Activated T-helper 1 cell treated with anti-CD3 and anti-CD28 coated beads, Interleukin-12 subunit alpha, Interleukin-12 subunit beta, Interleukin-2, Interleukin-4 antibody, amounts not matched to agents 30 ng/mL and 10 ng/mL and 1 ng/mL, durations not matched to agents 14 hours and 24 hours and 36 hours (primary cell): Measurements from ENCODE around the gene CPZ. TPM values are rescaled to one million over a fixed set of nuclear protein-coding genes. Genes with fewer than 3 reads are reported as not detected.
A peak's percentile ranks its signal among the peaks of the same experiment; 100 is the strongest.

ENCODE experiments used
- DNase-seq: peaks from one replicate; pipeline ENCODE4 v3.0.0; 2021; ENCODE audit warnings: low spot score
- H3K27ac Mint-ChIP-seq: one replicate; pipeline ENCODE4 v1.8.0; 2021; ENCODE audit warnings: mild to moderate bottlenecking, mixed read lengths
- H3K27me3 Mint-ChIP-seq: one replicate; pipeline ENCODE4 v1.8.0; 2022; ENCODE audit warnings: mild to moderate bottlenecking, moderate library complexity, mixed read lengths; ENCODE audit not compliant: insufficient read depth
- H3K36me3 Mint-ChIP-seq: one replicate; pipeline ENCODE4 v1.8.0; 2021; ENCODE audit warnings: low read depth, mixed read lengths
- H3K4me1 Mint-ChIP-seq: one replicate; pipeline ENCODE4 v1.8.0; 2021; ENCODE audit warnings: low read depth, mixed read lengths
- H3K4me3 Mint-ChIP-seq: one replicate; pipeline ENCODE4 v1.8.0; 2021; ENCODE audit warnings: mild to moderate bottlenecking, moderate library complexity, mixed read lengths
- H3K9me3 Mint-ChIP-seq: one replicate; pipeline ENCODE4 v1.8.0; 2021; ENCODE audit warnings: mixed read lengths
- intact Hi-C: fragments of 100-400 bp; cut with micrococcal nuclease; formaldehyde crosslinking; loops from one replicate; pipeline ENCODE4 v1.15.1; 2024
- total RNA-seq: library from RNA; stranded (reverse); gene quantifications from 2 replicates; pipeline ENCODE4 v1.2.3, GENCODE V29; 2022

The CPZ gene
- total RNA-seq, result not detected in 2 replicates

DNA sequence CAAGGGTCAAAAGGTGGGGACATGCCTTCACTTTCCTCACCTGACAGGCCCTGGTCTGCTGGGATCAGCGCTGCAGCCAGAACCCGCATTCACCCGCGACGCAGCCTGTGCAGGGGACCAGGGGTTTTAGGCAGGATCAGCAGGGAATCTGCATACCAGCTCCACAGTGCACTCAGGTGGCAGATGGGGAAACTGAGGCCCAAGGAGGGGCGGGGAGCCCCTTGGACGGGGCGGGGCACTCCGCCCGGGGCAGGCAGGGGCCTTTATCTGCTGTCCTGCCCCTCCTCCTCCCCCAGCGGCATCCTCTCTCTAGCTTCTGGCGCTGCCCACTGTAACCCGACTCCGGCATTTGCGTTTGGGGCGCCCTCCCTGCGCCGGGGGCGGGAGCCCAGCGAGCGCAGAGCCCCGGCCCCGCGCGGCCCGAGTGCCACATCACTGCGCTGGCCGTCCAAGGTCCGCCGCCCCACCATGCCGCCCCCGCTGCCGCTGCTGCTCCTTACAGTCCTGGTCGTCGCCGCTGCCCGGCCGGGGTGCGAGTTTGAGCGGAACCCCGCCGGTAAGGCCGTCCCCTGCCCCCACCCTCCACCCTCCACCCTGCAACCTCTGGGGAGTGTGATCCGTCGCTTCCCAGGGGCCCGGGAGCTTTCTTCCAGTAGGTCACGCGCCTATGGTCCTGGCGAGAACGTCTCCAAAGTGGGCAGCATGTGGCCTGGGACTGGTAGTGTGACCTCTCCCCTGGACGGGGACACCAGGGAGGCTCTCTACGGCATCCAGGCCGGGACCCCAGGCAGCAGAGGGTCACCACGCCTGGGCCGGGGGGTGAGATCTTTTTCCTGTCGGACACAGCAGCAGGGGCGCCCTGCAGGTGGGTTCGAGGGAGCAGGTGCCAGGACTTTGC is at the start of gene CPZ:
CPZ (plus strand) TSS at position 400 of the 898 bp plus-strand sequence; CDS start at position 469, 69 bp downstream.
- no peaks in the 10 kb centered on the region for H3K4me1 Mint-ChIP-seq
- no peaks in the 10 kb centered on the region for H3K36me3 Mint-ChIP-seq
- no peak within 1 kb of the TSS for H3K4me3 Mint-ChIP-seq
- H3K27ac Mint-ChIP-seq, result no peak within 1 kb of the TSS
- H3K9me3 Mint-ChIP-seq, result no peaks in the 10 kb centered on the region
- peaks cover 13% of the 10 kb centered on the region for H3K27me3 Mint-ChIP-seq
- DNase-seq, result no peak
- intact Hi-C loops, result no loop called here

DNA sequence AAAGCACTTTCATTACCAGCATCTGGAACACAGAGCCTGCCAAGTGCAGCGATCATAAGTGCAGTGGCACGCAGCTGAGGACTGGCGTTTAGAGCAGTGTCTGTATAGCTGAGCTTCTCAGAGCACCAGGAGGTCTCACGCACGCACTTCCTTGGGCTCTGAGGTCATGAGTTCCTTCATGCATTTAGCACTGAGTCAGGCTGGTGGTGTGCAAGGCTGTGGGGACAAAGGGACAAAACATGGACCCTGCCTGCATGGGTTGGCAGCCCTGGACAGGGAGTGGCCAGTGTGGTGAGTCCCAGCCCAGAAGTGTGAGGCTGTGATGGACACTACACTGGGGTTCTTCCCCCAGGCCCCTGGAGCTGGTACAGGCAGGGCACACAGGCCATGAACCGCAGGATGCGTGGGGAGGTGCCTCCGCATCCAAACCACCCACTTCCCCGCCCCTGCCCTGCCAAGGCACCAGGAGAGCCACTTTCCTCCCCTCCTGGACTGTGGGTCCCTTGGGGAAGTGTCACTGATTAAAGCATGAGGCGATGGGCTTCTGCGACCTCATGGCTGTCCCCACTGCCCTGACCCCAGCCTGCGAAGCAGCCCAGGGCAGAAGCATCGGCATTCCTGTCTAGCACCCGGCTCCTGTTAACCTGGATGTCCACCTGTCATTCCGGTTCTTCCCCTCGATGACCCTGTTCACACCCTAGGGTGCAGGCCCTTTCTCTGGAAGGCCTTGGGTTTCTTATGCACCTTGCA is 49.6 kb upstream of the CPZ start:
- DNase-seq, result no peak
- Mint-ChIP-seq H3K27me3 (no peaks in the 10 kb centered on the region), H3K4me3 (no peak overlapping the region), H3K4me1 (peaks cover 9% of the 10 kb centered on the region), H3K36me3 (no peaks in the 10 kb centered on the region), H3K9me3 (no peaks in the 10 kb centered on the region), H3K27ac (no peak overlapping the region)
- intact Hi-C loops, result no loop called here

DNA sequence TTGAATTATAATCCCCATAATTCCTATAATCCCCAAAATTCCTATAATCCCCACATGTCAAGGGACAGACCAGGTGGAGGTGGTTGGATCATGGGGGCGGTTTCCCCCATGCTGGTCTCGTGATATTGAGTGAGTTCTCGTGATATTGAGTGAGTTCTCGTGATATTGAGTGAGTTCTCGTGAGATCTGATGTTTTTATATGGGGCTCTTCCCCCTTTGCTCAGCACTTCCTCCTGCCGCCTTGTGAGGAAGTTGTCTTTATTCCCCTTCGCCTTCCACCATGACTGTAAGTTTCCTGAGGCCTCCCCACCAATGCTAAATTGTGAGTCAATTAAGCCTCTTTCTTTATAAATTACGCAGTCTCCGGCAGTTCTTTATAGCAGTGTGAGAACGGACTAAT is 48.9 kb upstream of the CPZ start:
- H3K4me1 Mint-ChIP-seq, result peaks cover 9% of the 10 kb centered on the region
- DNase-seq, result no peak
- H3K9me3 Mint-ChIP-seq, result no peaks in the 10 kb centered on the region
- H3K27me3 Mint-ChIP-seq, result no peaks in the 10 kb centered on the region
- intact Hi-C loops, result no loop called here
- H3K36me3 Mint-ChIP-seq, result no peaks in the 10 kb centered on the region
- H3K27ac Mint-ChIP-seq, result no peak overlapping the region
- H3K4me3 Mint-ChIP-seq, result no peak overlapping the region

DNA sequence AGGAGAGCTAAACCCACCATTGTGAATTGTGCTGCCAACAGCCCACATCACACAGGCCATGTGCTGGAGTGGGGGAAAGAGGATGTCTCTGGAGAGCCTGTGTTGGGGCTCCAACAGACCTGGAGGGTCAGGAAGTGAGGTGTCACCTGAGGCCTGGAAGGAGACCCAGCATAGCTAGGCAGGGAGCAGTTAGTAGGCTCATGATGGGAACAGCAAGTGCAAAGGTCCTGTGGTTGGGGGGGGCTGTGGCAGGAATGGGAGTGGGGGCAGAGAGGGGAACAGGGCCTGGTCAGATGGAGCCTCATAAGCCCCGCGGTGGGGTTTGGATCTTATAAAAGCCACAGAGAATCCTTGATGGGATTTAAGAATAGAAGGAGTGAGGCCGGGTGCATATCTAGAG is 48.3 kb upstream of the CPZ start:
- no peaks in the 10 kb centered on the region for H3K36me3 Mint-ChIP-seq
- no peak overlapping the region for H3K4me3 Mint-ChIP-seq
- no peak for DNase-seq
- peaks cover 9% of the 10 kb centered on the region for H3K4me1 Mint-ChIP-seq
- H3K27me3 Mint-ChIP-seq, result no peaks in the 10 kb centered on the region
- no peak overlapping the region for H3K27ac Mint-ChIP-seq
- H3K9me3 Mint-ChIP-seq, result no peaks in the 10 kb centered on the region
- intact Hi-C loops, result no loop called here

DNA sequence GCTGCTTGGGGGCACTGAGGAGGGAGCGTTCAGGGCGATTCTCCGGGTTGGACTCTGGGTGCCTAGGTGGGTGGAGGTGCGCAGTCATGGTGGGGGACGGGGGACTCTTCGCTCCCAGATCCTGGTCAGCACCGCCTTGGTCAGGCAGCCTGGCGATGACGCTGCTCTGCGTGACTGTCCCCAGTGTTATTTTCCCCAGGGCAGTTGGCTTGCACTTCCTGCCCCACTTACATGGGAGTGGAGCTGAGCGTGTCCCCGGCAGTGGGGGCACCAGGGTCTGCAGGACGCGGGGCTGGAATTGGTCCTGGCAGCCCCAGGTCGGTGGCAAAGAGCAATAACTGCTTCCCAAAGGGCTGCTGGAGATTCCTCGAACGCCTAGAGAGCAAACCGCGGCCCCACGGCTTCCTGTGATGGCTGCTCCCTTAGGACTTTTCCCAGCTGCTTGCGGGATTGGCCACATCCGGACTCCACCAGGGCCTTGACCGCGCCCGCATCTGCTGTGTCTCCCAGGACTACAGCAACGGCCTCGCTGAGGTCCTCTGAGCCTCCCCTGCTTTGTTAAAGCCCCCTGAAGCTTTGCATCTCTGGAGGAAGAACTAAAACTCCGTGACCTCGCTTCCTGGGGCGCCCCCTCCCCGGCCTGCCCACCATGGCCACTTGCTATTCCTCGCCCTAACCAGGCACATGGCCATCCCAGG is 47.7 kb upstream of the CPZ start:
- H3K36me3 Mint-ChIP-seq, result no peaks in the 10 kb centered on the region
- H3K4me1 Mint-ChIP-seq, result peaks cover 4% of the 10 kb centered on the region
- DNase-seq, result no peak
- no peaks in the 10 kb centered on the region for H3K27me3 Mint-ChIP-seq
- no peak overlapping the region for H3K27ac Mint-ChIP-seq
- intact Hi-C loops, result no loop called here
- H3K4me3 Mint-ChIP-seq, result no peak overlapping the region
- no peaks in the 10 kb centered on the region for H3K9me3 Mint-ChIP-seq

DNA sequence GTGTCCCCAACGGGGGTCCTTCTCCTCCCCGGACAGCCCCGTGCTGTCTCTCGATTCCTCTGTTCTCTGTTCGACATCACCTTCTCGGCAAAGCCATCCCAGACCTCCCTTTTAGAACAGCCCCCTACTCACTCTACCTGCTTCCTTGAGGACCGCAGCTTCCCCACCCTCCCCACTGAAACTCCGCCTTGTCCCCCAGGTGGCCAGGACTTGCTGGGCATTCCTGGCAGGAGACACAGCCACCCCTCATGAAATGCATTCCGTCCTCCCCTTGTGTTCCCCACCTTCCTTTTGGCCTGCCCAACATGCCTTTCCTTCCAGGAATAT is 47.2 kb upstream of the CPZ start:
- no peaks in the 10 kb centered on the region for H3K9me3 Mint-ChIP-seq
- no peaks in the 10 kb centered on the region for H3K36me3 Mint-ChIP-seq
- no peaks in the 10 kb centered on the region for H3K4me1 Mint-ChIP-seq
- intact Hi-C loops, result no loop called here
- H3K4me3 Mint-ChIP-seq, result no peak overlapping the region
- H3K27me3 Mint-ChIP-seq, result no peaks in the 10 kb centered on the region
- DNase-seq, result no peak
- H3K27ac Mint-ChIP-seq, result no peak overlapping the region

DNA sequence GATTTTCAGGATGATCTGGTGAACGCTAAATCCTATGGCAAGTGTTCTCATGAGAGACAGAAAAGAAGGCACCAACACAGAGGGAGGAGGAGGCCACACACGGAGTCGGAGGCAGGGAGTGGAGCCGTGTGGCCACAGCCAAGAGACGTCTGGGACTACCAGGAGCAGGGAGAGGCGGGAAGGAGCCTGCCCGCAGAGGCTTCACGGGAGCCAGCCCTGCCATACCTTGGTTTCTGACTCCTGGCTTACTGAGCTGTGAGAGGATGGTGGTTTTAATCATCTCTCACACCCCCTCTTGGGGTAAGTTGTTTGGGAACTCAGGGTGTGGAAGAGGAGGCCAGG is 45.8 kb upstream of the CPZ start:
- Mint-ChIP-seq H3K4me1 (no peaks in the 10 kb centered on the region), H3K27ac (no peak overlapping the region), H3K9me3 (no peaks in the 10 kb centered on the region), H3K36me3 (no peaks in the 10 kb centered on the region), H3K27me3 (no peaks in the 10 kb centered on the region), H3K4me3 (no peak overlapping the region)
- intact Hi-C loops, result loop anchor here (1.0 kb wide), 1 partner anchor 78 kb away; no protein-coding TSS in a partner anchor
- no peak for DNase-seq

DNA sequence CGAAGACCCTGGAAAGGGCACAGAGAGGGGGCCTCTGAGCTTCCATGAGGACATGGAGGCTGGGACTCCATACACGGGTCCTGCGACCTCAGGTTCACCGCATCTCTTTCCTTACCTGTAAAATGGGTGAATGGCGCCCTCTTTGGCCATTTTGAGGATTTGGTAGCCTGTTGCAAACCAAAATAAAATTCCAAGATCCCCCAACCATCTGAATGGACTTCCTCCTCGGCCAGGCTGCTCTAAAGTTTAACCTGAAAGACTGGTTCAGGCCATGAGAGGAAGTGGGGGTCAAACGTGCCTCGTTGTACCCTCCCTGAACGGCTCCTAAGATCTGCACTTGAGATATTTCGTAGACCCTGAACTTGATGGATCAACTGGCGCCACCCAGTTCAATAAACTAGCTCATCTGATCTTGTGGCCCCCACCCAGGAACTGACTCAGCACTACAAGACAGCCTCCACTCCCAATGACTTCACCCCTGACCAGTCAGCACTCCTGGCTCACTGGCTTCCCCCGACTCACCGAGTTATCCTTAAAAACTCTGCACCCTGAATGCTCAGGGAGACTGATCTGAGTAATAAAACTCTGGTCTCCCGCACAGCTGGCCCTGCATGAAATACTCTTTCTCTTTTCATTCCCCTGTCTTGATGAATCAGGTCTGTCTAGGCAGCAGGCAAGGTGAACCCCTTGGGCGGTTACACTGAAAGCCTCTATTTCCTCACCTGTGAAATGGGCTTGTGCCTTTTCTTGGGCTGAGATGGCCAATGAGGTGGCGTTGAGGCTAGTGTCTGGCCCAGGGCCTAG is 45.3 kb upstream of the CPZ start:
- Mint-ChIP-seq H3K4me3 (no peak overlapping the region), H3K9me3 (no peaks in the 10 kb centered on the region), H3K27me3 (no peaks in the 10 kb centered on the region), H3K27ac (no peak overlapping the region), H3K4me1 (no peaks in the 10 kb centered on the region), H3K36me3 (no peaks in the 10 kb centered on the region)
- no peak for DNase-seq
- intact Hi-C loops, result loop anchor here (1.0 kb wide), 1 partner anchor 79 kb away; no protein-coding TSS in a partner anchor

DNA sequence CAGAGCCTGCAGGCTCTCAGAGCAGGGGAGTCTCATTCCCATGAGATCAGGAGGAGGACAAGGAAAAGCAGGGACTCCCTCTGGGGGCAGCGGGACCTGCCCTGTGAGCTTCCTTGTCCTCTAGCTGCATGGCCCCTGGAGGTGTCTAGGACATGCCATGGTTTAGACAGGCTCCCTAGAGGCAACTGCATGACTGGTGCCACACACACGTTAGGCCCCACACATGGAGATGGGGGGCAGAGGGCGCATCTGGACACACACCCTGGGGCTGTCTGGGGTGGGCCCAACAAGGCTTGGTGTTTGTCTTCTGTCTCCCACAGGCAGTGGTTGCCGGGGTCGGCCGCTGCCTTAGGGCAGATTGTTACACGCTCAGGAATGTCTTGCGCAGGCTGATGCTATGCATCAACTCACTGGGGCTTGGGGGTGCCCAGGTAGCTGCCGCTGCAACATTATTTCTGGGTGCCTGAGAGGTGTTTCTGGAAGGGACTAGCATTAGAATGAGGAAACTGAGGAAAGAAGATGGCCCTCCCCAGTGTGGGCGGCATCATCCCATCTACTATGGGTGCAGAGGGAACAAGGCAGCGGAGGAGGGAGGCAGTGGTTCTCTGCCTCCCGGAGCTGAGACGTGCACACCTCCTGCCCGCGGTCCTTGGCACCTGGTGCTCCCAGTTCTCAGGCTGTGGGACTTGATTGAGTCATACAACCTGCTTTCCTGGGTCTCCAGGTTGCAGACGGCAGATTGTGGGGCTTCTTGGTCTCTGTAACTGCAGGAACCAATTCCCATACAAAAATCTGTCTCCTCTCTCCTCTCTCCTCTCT is 44.4 kb upstream of the CPZ start:
- Mint-ChIP-seq H3K4me3 (no peak overlapping the region), H3K4me1 (no peaks in the 10 kb centered on the region), H3K9me3 (no peaks in the 10 kb centered on the region), H3K27me3 (no peaks in the 10 kb centered on the region), H3K27ac (no peak overlapping the region), H3K36me3 (no peaks in the 10 kb centered on the region)
- DNase-seq, result no peak
- intact Hi-C loops, result loop anchor here (1.0 kb wide), 1 partner anchor 80 kb away; no protein-coding TSS in a partner anchor

DNA sequence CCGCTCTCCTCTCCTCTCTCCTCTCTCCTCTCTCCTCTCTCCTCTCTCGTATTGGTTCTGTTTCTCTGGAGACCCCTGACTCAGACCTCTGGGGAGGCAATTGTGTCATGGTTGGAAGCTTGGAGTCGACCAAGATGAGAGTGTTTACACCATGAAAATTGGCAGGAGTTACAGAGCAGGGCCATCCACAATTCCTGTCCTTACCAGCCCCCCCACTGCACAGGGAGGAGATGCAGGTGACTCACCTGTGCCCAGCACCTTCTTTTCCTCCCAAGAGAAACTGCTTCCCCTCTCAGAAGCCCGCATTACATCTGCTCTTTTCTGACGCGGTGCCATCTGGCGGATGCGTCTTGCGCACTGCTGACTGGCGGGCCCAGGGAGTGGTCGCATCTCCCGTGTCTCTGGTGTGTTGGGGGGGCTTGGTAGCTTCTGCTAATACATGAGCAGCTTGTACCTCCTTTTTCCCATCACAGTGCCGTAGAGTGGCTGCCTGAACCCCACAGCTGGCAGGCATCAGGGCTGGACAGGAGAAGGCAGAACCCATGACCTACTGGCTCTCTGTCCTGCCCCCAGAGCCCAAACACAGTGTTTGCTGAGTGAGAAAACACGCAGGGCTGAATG is 43.7 kb upstream of the CPZ start:
- Mint-ChIP-seq H3K9me3 (no peaks in the 10 kb centered on the region), H3K4me1 (no peaks in the 10 kb centered on the region), H3K4me3 (no peak overlapping the region), H3K27me3 (no peaks in the 10 kb centered on the region), H3K36me3 (no peaks in the 10 kb centered on the region), H3K27ac (peak overlapping the region; percentile 26)
- no peak for DNase-seq
- intact Hi-C loops, result no loop called here

DNA sequence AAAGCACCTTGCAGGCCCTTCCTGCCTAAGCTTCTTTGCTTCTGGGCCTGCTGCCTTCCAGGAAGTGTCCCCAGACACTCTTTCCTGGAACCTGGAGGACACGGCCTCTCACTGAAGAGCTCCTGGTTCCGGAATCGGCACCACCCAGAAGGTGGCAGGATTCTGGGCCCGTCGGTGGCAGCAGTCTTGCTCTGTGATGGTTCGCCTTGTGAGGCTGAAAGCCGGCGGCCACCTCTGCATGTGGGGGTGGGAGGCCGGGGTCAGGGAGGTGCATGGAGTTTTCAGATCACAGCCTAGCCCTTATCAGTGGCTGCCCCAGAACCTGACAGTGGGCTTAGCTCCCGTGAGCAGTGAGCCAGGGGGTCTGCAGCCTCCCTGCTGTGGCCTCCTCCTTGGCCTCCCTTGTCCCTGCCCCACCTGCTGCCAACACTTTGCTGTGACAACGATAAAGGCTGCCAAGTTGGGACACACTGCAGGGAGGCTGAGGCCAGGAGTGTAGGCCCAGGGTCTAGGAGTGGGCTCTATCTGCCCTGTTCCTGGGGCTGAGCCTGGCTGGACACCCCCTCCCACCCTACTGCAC is 43.1 kb upstream of the CPZ start:
- no peaks in the 10 kb centered on the region for H3K9me3 Mint-ChIP-seq
- no peaks in the 10 kb centered on the region for H3K4me1 Mint-ChIP-seq

More for the DNA sequence above, 43.1 kb upstream of the CPZ start:
- intact Hi-C loops, result no loop called here
- Mint-ChIP-seq H3K27me3 (no peaks in the 10 kb centered on the region), H3K4me3 (no peak overlapping the region), H3K36me3 (no peaks in the 10 kb centered on the region), H3K27ac (no peak overlapping the region)
- no peak for DNase-seq
